Right cardiac atrium (tissue), 5 donors: Measurements from ENCODE around the gene RHOV. TPM values are rescaled to one million over a fixed set of nuclear protein-coding genes. Genes with fewer than 3 reads are reported as not detected.

Source experiments
- ATAC-seq, 2 donors: fragments of 200-7000 bp; cut with Tn5 transposase; one replicate each; pipeline versions ENCODE4 v1.8.0 to v1.9.1; 2020; ENCODE audit warnings: moderate library complexity in 2 of 2, mild to moderate bottlenecking in 1 of 2
- DNase-seq, 3 donors: peaks; one replicate each; pipeline ENCODE4 v3.0.0-alpha.2; 2020
- H3K27ac ChIP-seq: one replicate; pipeline ENCODE4 v1.5.1; 2013; ENCODE audit warnings: mild to moderate bottlenecking, low read length, control low read depth, moderate library complexity
- H3K27me3 ChIP-seq: one replicate; pipeline ENCODE4 v1.6.1; 2013; ENCODE audit not compliant: control insufficient read depth, insufficient read depth
- H3K4me1 ChIP-seq: one replicate; pipeline ENCODE4 v1.6.1; 2013; ENCODE audit warnings: low read length; ENCODE audit not compliant: control insufficient read depth, insufficient read depth
- H3K4me3 ChIP-seq: one replicate; pipeline ENCODE4 v1.5.1; 2013; ENCODE audit warnings: low read length, control low read depth
- H3K9me3 ChIP-seq: one replicate; pipeline ENCODE4 v1.6.1; 2013; ENCODE audit warnings: low read length; ENCODE audit not compliant: control insufficient read depth
- WGBS: extraction: QIAGEN DNeasy Blood & Tissue Kit; methylation state at CpG from one replicate; pipeline ENCODE4 v1.1.7; 2013; 5-methylcytosine and 5-hydroxymethylcytosine counted together
- intact Hi-C, 4 donors: fragments of 100-400 bp; cut with DNase I; formaldehyde crosslinking; loops; one replicate each; pipeline versions ENCODE4 v1.11.0 to v1.14.0; 2022 to 2023
- polyA plus RNA-seq: library from polyadenylated mRNA; stranded (reverse); fragments of 200-250 nt; gene quantifications from one replicate; pipeline ENCODE4 v1.2.3, GENCODE V29; 2013
- total RNA-seq, 4 donors: library from RNA; stranded (reverse); fragmentation: NEBNext Ultra II Directional; extraction: Animal tissue kit (Norgen Biotek cat#: 25700); gene quantifications; one replicate each; pipeline ENCODE4 v1.2.1, GENCODE V29; 2021
- donor health status: healthy with polysubstance abuse.
- donor health status: DM: no; HTN: yes; CAD: no.
- donor health status: DM: no; HTN: no; CAD: no.
- donor health status: DM: no; HTN: yes; CAD: no; lungs with severe emphysema.
- donor health status: DM: yes; HTN: yes; CAD: no.

Gene RHOV
- total and polyA plus RNA-seq, 5 donors = not detected

GRCh38 chr15:40825661-40826422 is 48.2 kb downstream of the RHOV start:
- ATAC-seq (no peak), DNase-seq (no peak)
- Histone ChIP-seq H3K27me3 (no peaks in the 10 kb centered on the region), H3K4me3 (no peak overlapping the region), H3K4me1 (no peaks in the 10 kb centered on the region), H3K9me3 (no peaks in the 10 kb centered on the region), H3K27ac (no peak overlapping the region)
- 72% methylated on average over 5 of the region's 5 CpGs for WGBS
- intact Hi-C loops = no loop called here

GRCh38 chr15:40823572-40824343 is 50.3 kb downstream of the RHOV start:
- Histone ChIP-seq H3K27me3 (no peaks in the 10 kb centered on the region), H3K4me3 (no peak overlapping the region), H3K27ac (no peak overlapping the region), H3K4me1 (no peaks in the 10 kb centered on the region), H3K9me3 (no peaks in the 10 kb centered on the region)
- ATAC-seq (no peak), DNase-seq (no peak)
- intact Hi-C loops = no loop called here
- WGBS = 88% methylated on average over 1 of the region's 1 CpG

Other genes with a start within 250 kb of the RHOV start
- gene RAD51, start 179.1 kb downstream of the RHOV start, total RNA-seq = 1 to 10 TPM in 2 of 4 donors, under 1 TPM in 2; 0.20 to 1.4 (median 0.81) TPM
- 0.25 TPM for gene RAD51, start 179.1 kb downstream of the RHOV start, polyA plus RNA-seq
- gene RMDN3, start 119.0 kb downstream of the RHOV start, total RNA-seq = 10 to 100 TPM; 15.4 to 21.0 (median 18.0) TPM
- 17.6 TPM for gene RMDN3, start 119.0 kb downstream of the RHOV start, polyA plus RNA-seq
- gene GCHFR, start 110.2 kb downstream of the RHOV start, total RNA-seq = 10 to 100 TPM in 1 of 4 donors, 1 to 10 TPM in 3; 6.1 to 11.5 (median 7.6) TPM
- 14.9 TPM for gene GCHFR, start 110.2 kb downstream of the RHOV start, polyA plus RNA-seq
- gene C15orf62, start 104.3 kb downstream of the RHOV start, total RNA-seq = under 1 TPM; 0.17 to 0.41 (median 0.31) TPM
- gene C15orf62, start 104.3 kb downstream of the RHOV start, polyA plus RNA-seq = 0.25 TPM
- 10 to 100 TPM; 14.4 to 25.7 (median 19.3) TPM for gene ZFYVE19, start 67.1 kb downstream of the RHOV start, total RNA-seq
- gene ZFYVE19, start 67.1 kb downstream of the RHOV start, polyA plus RNA-seq = 15.6 TPM
- gene DNAJC17, start 66.8 kb downstream of the RHOV start, total RNA-seq = 10 to 100 TPM; 17.1 to 19.6 (median 18.8) TPM
- 30.6 TPM for gene DNAJC17, start 66.8 kb downstream of the RHOV start, polyA plus RNA-seq
- not detected for gene PPP1R14D, start 45.5 kb downstream of the RHOV start, total RNA-seq
- gene PPP1R14D, start 45.5 kb downstream of the RHOV start, polyA plus RNA-seq = not detected
- 1 to 10 TPM in 1 of 4 donors, under 1 TPM in 3; 0.46 to 1.1 (median 0.66) TPM for gene SPINT1, start 30.2 kb downstream of the RHOV start, total RNA-seq
- 0.43 TPM for gene SPINT1, start 30.2 kb downstream of the RHOV start, polyA plus RNA-seq
- 10 to 100 TPM; 17.6 to 21.0 (median 19.4) TPM for gene VPS18, start 20.2 kb upstream of the RHOV start, total RNA-seq
- 12.7 TPM for gene VPS18, start 20.2 kb upstream of the RHOV start, polyA plus RNA-seq
- gene DLL4, start 55.1 kb upstream of the RHOV start, total RNA-seq = 10 to 100 TPM in 1 of 4 donors, 1 to 10 TPM in 3; 5.9 to 14.4 (median 7.2) TPM
- gene DLL4, start 55.1 kb upstream of the RHOV start, polyA plus RNA-seq = 7.2 TPM
- gene CHAC1, start 79.2 kb upstream of the RHOV start, total RNA-seq = 1 to 10 TPM; 1.6 to 2.0 (median 1.7) TPM
- gene CHAC1, start 79.2 kb upstream of the RHOV start, polyA plus RNA-seq = 3.2 TPM
- gene INO80, start 242.0 kb upstream of the RHOV start, total RNA-seq = 10 to 100 TPM in 3 of 4 donors, 1 to 10 TPM in 1; 9.9 to 14.9 (median 12.6) TPM
- 5.8 TPM for gene INO80, start 242.0 kb upstream of the RHOV start, polyA plus RNA-seq